GM18870 (cell line): ENCODE measurements around the gene MBD4.
A peak's percentile ranks its signal among the peaks of the same experiment; 100 is the strongest.
"Not testable (repeated sequence)": the region's sequence is repeated elsewhere in the genome, so short reads cannot be mapped to it uniquely, and the experiment has no call there.

Source experiments
- ATAC-seq: cut with Tn5 transposase; IDR thresholded peaks from one replicate; pipeline ENCODE4 v1.9.1; 2021; ENCODE audit warnings: moderate library complexity; ENCODE audit not compliant: unreplicated experiment

The MBD4 gene

DNA sequence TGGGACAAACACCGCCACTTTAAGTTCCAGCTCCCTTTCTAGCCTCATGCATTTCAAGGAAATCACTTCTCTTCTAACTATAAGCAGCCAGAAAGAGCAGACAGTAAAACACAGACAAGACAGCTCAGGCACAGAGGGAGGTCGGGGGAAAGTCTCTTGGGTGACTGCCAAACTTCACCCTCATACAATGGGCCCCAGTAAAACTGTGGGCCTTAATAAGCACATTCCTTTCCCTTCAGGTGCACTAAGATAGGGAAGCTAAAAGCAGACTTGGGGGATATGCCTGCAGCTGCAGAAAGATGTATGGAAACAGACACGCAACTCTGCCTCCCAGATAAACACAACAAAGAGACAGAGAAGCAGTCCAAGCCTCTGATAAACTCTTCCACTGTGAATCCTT, 26.5 kb downstream of the MBD4 start:
- not testable (repeated sequence) for ATAC-seq

DNA sequence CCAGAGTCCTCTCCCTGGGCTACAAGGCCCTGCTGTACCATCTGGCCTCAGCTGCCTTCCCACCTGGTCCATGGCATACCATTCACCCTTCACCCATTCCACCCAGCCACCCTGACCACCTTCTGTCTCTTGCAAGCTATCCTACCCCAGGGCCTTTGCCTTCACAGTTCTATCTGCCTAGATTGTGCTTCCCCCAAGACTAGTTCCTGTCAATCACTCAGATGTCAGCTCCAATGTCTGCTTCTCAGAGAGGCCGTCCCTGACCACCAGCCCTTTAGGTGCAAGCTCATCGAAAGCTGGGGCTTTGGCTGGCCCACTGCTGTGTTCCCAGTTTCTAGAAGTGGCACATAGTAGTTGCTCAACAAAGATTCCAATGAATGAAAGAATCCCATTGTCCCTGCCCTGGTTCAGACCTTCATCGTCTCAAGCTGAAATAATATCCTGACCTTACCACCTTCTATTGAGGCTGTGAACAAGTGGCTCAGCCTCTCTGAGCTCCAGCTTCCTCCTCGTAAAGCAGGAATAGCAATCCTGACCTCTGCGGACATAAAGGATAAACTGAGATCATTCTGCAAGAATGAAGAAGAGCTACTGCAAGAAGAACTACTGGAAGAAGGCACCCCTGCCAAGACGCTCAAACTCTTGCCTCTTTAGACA, 27.1 kb downstream of the MBD4 start:
- no peak for ATAC-seq

DNA sequence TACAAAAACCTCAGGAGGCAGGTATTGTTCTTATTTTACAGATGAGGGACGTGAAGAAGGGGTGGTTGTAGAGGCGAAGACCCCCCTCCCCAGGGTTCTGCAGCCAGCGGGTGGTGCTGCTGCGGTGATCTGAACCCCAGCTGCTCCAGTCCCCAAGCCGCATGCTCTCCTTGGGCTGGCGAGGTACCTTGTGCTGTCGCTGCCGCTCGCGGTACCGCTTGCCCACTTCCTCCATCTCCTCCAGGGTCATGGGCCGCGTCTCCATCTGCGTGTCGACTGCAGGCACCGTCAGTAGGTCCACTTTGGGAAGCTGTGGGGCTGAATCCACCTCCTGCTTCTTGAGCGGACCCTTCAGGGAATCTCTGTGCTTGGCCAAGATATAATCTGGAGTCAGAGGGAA, 28.8 kb downstream of the MBD4 start:
- no peak for ATAC-seq

DNA sequence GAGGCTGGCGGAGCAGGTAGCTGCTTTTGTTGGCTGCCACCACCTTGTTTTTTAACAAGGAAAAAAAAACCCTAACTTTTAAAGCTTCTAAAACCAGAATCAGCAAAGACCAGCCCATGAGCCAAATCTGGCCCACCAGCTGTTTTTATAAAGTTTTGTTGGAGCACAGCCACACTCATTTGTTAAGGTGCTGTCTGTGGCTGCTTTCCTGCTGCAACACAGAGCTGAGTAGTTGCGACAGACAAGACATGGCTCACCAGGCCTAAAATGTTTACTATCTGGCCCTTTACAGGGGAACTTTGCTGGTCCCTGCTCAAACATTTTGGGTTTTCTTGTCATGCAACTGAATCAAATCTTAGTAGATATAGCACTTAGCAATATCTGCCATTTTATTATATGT, 30.2 kb downstream of the MBD4 start:
- no peak for ATAC-seq

DNA sequence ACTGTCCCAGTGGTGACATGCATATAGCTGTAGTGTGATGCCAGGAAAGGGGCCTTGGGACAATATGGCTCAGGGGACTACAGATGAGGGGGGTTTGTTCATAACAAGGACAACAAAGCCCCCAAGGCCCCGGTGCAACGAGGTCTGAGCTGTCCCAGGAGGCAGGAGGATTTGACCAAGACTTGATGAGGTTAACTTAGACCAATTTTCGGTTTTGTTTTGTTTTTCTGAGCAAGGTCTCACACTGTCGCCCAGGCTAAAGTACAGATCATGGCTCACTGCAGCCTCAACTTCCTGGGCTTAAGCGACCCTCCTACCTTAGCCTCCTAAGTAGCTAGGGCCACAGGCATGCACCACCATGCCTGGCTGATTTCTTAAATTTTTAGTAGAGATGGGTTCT, 35.1 kb downstream of the MBD4 start:
- no peak for ATAC-seq

DNA sequence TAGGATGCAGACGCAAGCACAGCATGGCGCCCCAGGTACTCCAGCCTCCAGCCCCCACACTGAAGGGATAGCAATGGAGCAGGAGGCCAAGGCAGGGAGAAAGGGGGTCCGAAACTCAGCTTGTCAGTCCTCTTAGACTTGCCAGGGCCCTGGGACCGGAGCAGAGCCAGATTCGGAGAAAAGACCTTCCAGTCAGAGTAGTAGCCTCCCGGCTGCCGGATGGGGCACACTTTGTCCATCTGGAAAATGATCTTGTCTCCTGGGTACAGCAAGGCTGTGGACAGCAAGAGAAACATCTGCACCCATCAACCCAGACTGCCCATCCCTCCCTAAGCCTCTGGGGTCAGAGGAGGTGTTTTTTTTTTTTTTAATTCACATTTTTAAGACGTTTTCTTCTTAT, 35.6 kb downstream of the MBD4 start:
- ATAC-seq, result no peak

DNA sequence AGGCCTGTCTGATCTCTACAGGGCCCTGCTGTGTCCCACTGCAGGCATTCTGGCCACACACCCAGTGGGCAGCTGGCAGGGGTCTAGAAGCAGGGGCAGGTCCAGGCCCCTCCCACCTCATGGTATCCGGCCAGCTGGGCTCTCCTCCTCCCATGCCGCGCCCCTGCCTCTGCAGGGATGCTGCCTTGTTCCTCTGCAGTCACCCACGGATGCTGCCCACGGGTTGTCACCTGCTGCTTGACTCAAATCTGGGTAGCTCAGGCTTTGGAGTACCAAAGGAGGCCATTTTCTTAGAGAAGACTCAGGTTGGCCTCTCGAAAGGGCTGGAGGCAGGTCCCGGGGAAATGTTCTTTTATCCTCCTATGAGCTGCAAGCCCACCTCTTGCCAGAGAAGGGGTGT, 36.3 kb downstream of the MBD4 start:
- ATAC-seq, result no peak

DNA sequence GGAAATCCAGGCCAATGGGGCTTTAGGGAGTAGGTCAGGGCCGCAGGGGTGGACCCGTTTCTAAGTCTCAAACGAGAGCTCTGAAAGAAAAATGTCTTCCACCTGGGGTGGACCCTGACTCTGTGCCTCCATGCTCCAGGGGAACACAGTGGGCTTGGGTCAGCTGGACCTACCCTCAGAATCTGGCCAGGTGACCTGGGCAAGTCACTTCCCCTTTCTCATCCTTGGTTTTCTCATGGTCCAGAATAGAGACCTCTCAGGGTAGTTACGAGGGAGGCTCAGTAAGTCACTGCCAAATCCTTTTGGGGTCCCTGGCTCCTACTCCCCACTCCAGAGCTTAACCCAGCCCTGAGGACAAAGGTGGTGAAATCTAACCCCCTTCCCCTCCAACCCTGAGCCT, 37.1 kb downstream of the MBD4 start:
- no peak for ATAC-seq

DNA sequence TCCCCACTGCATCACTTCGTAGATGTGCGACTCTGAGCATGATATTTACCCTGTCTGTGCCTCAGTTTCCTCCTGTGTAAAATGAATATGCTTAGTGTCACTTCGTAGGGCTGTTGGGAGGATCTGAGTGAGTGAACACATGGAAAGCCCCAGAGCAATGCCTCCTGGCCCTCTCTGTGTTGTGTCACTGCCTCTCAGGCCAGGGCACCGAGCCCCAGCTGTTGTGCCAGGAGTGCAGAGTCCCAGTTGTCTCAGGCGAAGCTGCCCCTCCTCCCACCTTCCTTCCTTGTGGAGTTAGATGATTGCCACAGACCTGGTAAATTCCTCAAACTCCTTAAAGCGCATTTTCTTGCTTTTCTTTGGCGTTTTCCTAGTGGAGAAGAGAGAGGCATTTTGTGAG, 37.5 kb downstream of the MBD4 start:
- no peak for ATAC-seq

DNA sequence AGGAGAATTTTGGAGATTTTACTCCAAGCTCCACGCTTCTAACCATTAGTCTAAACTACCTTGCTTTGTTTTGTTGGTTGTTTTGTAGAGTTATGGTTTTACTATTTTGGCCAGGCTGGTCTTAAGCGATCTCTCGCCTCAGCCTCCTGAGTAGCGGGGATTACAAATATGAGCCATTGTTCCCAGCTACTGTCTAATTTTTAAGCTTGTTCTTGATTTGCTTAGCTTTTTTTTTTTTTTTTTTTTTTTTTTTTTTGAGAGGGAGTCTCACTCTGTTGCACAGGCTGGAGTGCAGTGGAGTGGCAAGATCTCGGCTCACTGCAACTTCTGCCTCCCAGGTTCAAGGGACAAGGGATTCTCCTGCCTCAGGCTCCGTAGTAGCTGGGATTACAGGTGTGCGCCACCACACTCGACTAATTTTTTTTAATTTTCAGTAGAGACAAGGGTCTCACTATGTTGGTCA, 39.8 kb downstream of the MBD4 start:
- ATAC-seq, result peak; percentile 10

DNA sequence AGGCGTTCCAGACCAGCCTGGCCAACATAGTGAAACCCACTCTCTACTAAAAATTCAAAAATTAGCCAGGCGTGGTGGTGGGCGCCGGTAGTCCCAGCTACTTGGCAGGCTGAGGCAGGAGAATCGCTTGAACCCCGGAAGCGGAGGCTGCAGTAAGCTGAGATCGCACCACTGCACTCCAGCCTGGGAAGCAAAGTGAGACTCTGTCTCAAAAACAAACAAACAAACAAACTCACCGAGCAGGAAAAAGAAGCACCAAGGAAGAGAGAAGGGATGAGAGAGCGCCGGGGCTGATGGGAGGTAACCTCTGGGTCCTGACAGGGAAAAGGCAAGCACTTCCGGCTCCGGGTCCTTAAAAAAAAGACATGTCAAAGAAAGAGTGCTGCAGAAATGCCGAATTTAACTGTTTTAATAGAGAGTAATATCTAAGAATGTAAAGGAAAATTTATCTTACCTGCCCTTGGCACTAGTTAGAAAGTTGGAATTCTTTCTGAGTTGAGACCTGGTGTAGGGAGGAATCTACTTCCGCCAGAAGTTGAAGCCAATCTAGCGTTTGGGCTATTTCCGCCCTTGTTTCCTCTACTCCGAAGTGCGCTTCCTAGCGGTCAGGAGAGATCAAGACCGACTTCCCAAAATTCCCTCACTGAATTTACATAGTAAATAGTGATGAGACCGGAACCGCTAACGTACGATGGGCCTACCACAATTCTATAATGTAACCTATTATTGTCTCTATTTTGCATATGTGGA, 40.4 kb downstream of the MBD4 start:
- ATAC-seq, result peak; percentile 76

DNA sequence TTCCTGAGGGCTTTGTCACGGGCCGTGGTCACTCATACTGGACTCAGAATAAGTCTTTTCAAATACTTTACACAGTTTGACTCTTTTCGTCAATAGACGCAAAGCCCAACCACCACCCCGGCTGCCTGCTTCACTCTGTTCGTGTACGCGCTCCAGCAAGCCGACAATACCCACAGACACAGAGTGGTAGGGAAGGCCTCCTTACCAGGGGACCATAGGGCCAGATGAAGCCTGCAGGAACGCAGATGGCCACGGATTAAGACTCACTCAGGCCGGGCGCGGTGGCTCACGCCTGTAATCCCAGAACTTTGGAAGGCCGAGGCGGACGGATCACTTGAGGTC, 41.0 kb downstream of the MBD4 start:
- no peak for ATAC-seq

DNA sequence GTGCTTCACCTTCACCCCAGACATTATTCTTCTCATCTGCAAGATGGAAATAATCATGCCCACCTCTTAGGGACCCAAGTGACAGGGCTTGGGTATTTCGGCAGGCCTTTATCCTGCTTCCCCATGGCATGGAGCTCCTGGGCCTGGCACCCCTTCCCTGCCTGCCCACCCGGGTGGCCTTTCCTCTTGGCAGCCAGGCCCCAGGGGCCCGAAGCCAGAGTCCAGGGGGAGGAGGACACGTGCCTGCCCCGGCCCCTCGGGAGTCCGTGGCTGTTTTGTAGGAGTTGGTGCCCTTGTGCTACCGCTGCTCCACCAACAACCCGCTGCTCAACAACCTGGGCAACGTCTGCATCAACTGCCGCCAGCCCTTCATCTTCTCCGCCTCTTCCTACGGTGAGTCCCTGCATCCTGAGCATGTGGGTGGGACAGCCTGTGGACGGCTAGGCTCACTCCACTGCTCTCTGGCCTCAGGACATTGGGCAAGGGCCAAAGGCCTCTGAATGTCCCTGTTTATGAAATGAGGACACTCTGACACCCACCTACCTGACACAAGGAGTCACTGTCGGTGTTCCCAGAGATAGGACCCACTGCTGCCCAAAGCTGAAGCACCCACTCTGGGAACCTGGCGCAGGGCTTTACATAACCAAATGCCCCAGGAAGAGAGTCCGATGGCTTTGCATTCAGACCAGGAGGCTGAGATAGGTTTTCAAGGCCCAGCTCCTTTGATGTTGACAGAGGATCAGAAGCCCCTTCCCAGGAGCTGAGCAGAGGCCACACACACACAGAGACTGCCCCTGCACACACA, 45.8 kb downstream of the MBD4 start:
- ATAC-seq, result not testable (repeated sequence)

DNA sequence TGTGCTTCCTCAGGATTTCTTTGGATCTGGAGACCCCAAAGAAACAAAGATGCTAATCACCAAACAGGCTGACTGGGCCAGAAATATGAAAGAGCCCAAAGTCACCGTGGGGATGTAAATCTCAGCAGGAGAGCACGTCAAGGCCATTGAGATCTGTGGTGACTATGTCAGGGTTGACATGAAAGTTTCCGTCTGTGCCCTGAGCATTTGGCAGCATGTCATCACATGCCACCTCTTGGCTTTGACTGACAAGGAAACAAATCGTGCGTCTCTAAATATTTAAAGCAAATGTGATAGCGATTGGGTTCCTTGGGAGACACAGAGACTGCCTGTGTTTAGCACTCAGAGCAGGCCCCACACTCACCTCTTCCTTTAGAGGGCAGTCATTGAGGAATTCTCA, 46.5 kb downstream of the MBD4 start:
- no peak for ATAC-seq

DNA sequence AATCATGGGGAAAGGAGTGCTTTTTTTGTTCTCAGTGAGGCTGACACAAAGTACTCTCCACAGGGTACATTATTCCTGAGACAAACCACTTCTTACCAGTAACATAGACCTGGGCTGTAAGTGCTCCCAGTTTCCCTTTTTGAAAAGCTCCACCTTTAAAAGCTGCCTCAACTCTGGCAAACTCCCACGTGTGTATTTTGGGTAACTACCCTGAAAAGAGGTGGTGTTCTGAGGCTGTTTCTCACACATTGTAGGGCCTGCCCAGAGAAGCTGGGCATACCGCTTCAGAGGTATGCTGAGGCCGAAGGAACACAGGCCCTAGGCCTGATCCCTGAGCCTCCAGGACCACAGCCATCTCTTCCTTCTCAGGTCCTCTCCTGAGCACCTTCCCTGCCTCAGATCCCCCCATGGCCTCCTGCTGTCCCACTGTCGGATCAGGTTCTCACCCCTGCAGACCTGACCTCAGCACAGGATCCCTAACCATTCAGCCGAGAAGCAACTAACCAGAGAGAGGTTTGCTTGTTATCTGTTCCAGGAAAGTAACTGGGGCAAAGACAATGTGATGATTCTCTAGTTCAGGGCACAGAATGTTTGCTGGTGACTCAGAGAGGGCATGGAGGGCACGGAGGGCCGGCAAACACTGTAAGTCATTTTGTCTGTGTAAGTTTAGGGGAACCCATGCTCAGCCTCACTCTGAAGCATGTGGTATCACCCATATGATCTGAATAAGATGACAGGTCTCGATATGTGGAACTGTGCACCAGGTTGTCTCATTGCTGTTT, 47.5 kb downstream of the MBD4 start:
- not testable (repeated sequence) for ATAC-seq

DNA sequence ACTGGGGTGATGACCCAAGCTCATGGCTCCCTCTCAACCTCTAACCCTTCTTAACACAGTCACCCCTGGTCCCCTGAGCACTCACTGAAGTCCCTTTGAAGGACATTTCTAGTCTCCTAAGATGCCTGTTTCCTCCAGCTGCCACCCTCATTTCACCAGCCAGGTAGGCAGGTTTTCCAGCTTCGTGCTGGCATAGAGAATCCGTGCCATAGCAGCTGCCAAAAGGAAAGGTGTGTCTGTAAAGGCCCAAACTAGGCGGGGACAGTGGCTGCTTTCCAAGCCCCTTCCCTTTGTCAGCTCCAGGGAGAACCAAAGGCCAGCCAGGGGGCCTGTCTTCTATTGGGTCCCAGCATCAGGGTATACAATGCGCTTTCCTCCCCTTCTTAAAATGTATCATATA, 48.2 kb downstream of the MBD4 start:
- ATAC-seq, result not testable (repeated sequence)

DNA sequence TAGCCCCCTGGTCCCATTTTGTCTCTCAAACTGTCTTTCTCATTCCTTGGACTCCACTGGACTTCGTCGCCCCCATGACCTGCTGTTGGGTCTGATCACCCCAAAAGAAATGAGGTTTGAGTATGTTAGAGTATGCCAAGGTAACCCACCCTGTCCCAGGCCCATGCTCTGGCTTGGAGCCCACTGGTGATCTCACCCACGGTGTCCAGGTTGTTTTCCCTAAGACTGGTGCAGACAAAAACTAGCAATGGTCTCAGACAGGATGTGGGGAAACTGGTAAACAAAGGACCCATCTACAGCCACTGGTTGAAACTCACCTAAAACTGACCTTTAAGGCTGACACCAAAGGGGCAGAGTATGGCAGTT, 50.2 kb downstream of the MBD4 start:
- no peak for ATAC-seq

DNA sequence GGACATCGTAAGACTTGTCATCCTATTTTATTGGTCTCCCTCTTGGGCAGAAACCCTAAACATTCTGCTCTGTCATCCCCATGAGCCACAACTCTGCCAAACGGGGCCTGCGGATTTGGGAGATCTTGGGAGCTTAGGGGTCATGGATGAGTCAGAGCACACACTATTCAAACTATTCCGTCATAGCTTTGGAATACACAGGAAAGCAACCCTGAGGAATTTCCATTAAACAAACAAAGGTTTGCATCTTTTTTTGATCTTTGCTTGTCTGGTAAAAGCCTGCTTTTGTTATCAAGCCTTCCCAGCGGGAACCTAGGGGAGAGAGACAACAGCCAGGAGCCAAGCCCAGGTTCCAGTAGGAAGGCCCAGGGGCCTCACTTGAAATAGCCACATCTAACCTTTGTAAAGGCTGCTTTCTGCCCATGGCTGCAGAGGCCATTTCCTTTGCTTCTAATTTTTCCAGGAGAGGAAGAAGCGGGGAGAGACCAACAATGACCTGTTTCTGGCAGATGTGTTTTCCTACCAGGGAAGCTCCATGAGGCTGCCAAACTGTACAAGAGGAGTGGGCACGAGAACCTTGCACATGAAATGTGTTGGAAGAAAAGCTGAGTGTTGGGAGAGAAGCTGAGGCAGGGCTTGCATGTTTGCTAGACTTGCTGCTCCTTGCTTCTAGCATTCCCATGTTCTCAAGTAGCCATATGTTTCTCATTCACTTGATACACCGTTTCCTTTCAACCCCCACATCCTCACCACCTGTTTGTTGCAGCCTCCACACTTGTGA, 50.8 kb downstream of the MBD4 start:
- ATAC-seq, result not testable (repeated sequence)

DNA sequence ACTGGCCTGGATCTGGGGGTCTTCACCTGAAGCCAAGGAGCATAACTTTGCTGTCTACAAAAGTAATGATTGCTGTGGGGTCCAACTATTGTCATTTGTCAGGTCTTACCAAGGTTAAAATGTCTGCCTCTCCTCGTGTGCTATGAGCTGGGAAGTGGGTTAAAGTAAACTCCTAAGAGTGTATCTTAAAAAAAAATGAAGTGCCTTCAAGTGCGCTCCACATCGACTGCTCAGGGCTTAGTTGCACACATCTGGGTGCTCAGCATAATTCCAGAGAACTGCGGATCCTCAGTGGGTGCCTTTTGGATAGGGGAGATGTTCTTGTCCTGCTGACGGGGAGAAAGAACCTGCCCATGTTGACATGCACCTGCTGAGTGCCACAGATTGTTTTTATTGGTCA, 52.3 kb downstream of the MBD4 start:
- ATAC-seq, result no peak

DNA sequence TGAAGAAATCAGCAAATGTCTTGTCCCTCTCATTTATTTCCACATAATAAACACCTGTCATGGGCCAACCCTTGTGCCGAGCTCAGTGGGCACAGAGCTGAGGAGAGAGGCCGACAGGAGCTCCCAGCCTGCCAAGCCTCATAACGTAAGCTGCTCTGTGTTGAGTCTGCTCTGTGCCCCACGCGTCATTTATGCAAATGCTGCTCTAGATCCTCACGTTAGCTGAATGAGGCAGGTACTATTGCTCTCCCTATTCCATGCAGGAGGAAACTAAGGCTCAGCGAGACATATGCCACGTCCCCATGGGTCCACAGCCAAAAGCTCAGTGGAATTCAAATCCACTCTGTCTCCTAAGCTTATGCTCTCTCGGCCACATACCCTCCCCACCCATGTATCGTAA, 52.8 kb downstream of the MBD4 start:
- no peak for ATAC-seq
